NB4 (cell line): ENCODE data around the gene LCAT.

ENCODE experiments used
- DNase-seq: peaks from one replicate; pipeline ENCODE4 v3.0.0; 2010; ENCODE audit warnings: low read depth
- H3K4me3 ChIP-seq: one replicate; pipeline ENCODE4 v1.5.1; 2011; ENCODE audit warnings: mild to moderate bottlenecking, low read depth, low read length, moderate library complexity
- CTCF ChIP-seq: IDR thresholded peaks from one replicate; pipeline ENCODE4 v1.5.1; 2012; ENCODE audit warnings: low read depth, low read length
- MAX ChIP-seq: IDR thresholded peaks from 2 replicates; pipeline ENCODE4 v1.6.1; 2011; ENCODE audit warnings: low read depth, low read length
- MYC ChIP-seq: IDR thresholded peaks from 2 replicates; pipeline ENCODE4 v1.6.1; 2011; ENCODE audit warnings: low read depth, low read length
- POLR2A ChIP-seq: IDR thresholded peaks from 2 replicates; pipeline ENCODE4 v1.6.1; 2011; ENCODE audit warnings: mild to moderate bottlenecking; ENCODE audit not compliant: insufficient read length; ENCODE audit errors: extremely low read depth

LCAT gene

DNA sequence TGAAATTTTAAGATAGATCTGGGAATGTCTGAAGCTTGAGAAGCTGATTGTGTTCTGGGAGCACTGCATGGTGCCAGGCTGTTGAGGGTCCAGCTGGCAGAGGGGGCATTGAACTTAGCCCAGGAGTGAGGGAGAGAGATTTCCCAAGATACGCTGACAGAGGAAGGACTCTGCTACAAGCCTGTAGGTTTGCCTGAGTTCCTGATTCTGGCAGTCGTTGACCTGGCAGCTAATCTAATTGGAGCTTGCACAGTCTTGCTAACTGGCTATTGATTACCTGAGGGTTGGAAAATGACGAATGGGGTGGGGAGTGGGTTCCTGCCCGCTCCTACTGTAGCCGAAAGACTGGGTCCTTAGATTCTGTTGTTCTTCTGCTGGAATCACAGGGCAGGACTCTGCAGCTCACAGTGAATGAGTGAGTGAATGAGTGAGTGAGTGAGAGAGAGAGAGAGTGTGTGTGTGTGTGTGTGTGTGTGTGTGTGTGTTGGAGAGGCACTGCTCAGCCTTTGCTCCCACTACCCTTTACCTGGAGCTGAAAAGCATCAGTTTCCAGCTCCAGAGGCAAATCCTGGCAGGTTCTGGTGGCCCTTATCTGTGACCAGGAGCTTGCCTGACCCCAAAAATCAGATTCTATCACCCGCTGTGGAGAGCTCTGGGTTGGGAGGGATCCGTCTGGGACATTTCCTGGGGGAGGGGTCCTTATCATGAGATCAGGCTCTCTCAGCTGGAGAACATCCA lies 29.0 kb downstream of the LCAT start:
- no peak for TF ChIP-seq POLR2A
- no peak for TF ChIP-seq MYC
- TF ChIP-seq CTCF, result no peak
- H3K4me3 ChIP-seq, result no peak overlapping the region
- DNase-seq, result no peak

DNA sequence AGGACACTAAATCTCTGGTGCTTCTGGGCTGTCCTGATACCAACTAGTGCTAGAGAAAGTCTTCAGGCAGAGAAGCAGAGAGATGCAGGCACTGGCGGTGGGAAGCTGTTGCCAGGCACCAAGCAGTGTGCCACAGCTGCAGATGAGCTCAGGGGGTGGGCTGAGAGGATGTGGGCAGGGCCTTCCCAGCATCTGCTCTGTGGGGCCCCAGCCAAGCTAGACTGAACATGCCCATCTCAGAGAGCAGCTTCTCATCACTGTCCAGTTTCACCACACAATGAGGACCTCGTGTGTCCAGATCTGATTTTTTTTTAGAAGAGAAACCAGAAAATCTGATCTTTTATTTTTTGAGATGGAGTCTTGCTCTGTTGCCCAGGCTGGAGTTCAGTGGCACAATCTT lies 33.8 kb downstream of the LCAT start:
- TF ChIP-seq POLR2A, result no peak
- TF ChIP-seq MYC, result no peak
- no peak for TF ChIP-seq CTCF
- no peak for TF ChIP-seq MAX
- H3K4me3 ChIP-seq, result no peak overlapping the region
- no peak for DNase-seq

- DNase-seq, result no peak
- no peak overlapping the region for H3K4me3 ChIP-seq
- TF ChIP-seq POLR2A (no peak), CTCF (no peak), MYC (no peak), MAX (no peak)
These were observed 34.7 kb downstream of the LCAT start for GRCh38 chr16:67909056-67909742.

- no peak for TF ChIP-seq MYC
- no peak for TF ChIP-seq POLR2A
- no peak for TF ChIP-seq CTCF
- TF ChIP-seq MAX, result no peak
- H3K4me3 ChIP-seq, result no peak overlapping the region
- DNase-seq, result no peak
These were observed 36.3 kb downstream of the LCAT start for GRCh38 chr16:67907397-67908180.

DNA sequence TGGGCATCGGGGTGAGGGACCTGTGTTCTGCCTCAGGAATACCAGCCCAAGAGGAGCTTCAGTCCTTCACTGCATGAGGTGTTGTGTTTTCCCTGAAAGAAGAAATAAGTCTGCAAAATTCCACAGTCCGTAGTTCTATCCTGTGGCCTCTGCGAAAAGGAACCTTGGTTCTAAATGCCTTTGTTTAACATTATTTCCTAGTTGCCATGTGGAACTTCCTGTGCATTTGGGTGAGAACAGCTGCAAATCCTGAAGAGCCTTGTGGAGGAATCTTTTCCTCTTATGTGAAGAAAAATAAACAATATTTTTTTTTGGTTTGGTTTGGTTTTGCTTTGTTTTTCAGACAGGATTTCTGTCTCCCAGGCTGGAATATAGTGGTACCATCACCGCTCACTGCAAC lies 41.1 kb downstream of the LCAT start:
- H3K4me3 ChIP-seq, result no peak overlapping the region
- no peak for TF ChIP-seq MAX
- TF ChIP-seq POLR2A, result no peak
- no peak for TF ChIP-seq MYC
- no peak for TF ChIP-seq CTCF
- DNase-seq, result no peak
